Motor neuron (in vitro differentiated cells): ENCODE measurements around the gene GABRG3. TPM values are rescaled to one million over a fixed set of nuclear protein-coding genes. Genes with fewer than 3 reads are reported as not detected.

Source experiments
- ATAC-seq, 8 experiments: fragments of 200-7000 bp; cut with Tn5 transposase; replicated peaks in 6 of 8; 2 replicates each; pipeline ENCODE4 v1.8.0; 2021; ENCODE audit warnings: mild to moderate bottlenecking in 8 of 8, moderate library complexity in 8 of 8
- H3K27ac ChIP-seq, 2 donors: fragments of 250-450 bp; sonication (Bioruptor Pico); 2 replicates each; pipeline ENCODE4 v1.9.0; 2021; ENCODE audit warnings: antibody characterized with exemption in 2 of 2, mild to moderate bottlenecking in 2 of 2, moderate library complexity in 1 of 2
- H3K4me1 ChIP-seq, 2 donors: fragments of 250-450 bp; sonication (Bioruptor Pico); replicated peaks in 1 of 2; 2 replicates each; pipeline ENCODE4 v1.6.1; 2021; ENCODE audit warnings: antibody characterized with exemption in 2 of 2, mild to moderate bottlenecking in 2 of 2, moderate library complexity in 1 of 2
- H3K4me3 ChIP-seq, 5 donors: fragments of 250-450 bp; sonication (Bioruptor Pico); 2 replicates each; pipeline ENCODE4 v1.9.0; 2021; ENCODE audit warnings: antibody characterized with exemption in 5 of 5, mild to moderate bottlenecking in 5 of 5, moderate library complexity in 4 of 5
- WGBS, 10 experiments: fragments of 450-650 bp; shearing (Covaris generic); methylation state at CpG; one replicate each; pipeline ENCODE4 v1.0.0; 2022; 5-methylcytosine and 5-hydroxymethylcytosine counted together
- in situ Hi-C, 9 experiments: fragments of 400-800 bp; cut with MboI; loops; one replicate each; pipeline ENCODE4 v1.15.0; 2021; ENCODE audit warnings: low sequenced_read_pairs in 9 of 9, low pct_unique_long_range_greater_than_20kb in 2 of 9; ENCODE audit not compliant: unreplicated experiment in 9 of 9
- total RNA-seq, 8 experiments: library from RNA; unstranded; fragments of 300-600 nt; gene quantifications; 2 replicates each; pipeline versions ENCODE4 v1.2.3 to v1.2.4, GENCODE V29; 2022

GABRG3 gene
- total RNA-seq, 8 experiments from 2014 or later: 0.04 to 3.4 (median 0.88) TPM

DNA sequence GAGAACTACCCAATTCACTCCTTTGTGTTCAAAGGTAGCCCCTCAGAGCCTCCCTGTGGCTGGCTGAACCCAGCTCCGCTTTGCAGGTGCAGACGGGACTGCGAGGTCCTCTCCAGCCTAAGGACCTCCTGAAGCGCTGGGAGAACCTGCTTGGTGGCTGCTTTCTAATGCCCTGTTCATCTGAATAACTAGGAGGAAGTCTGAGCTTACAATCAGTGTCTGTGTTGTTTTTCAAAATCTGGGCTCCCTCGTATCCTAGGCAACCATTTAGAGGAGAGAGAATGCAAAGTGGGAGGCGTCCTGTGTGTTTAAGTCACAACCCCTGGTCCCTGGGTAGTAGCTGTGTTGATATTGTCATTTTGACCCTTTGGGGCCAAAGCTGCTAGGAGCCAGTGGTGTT is 99.9 kb downstream of the GABRG3 start:
- H3K4me3 ChIP-seq: no peak overlapping the region

DNA sequence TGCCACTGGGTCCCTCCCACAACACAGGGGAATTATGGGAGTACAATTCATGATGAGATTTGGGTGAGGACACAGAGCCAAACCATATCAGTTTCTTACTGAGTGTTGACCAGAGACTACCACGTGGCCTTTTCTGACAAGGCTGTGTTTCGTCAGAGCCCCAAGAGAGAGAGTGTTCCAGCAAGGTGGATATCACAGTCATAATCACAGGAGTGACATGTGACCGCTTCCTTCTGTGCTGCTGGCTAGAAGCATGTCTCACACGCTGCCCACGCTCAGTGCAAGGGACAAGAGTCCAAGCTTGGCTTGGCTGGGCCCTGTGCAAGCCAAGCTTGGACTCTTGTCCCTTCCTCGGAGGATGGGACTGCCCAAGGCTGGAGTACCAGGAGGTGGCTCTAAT is 103.2 kb downstream of the GABRG3 start:
- in situ Hi-C loops: loop anchor here in 1 of 9 experiments (25.0 kb wide), 1 partner anchor 288 kb away; no protein-coding TSS in a partner anchor
- Histone ChIP-seq H3K27ac (no peak overlapping the region), H3K4me3 (no peak overlapping the region), H3K4me1 (peaks cover 14 to 19% of the 10 kb centered on the region in 2 donors)
- no peak for ATAC-seq
- WGBS, 10 experiments: 0 to 100% (median 77%) methylated on average over 1 to 6 of the region's 6 CpGs; no CpG with 5 or more reads in 2 of the 10 experiments

More for the DNA sequence above, 99.9 kb downstream of the GABRG3 start:
- 9 to 42% (median 33%) methylated on average over 1 to 5 of the region's 6 CpGs; no CpG with 5 or more reads in 3 of the 10 experiments for WGBS, 10 experiments
- in situ Hi-C loops: loop anchor here in 1 of 9 experiments (25.0 kb wide), 1 partner anchor 291 kb away; no protein-coding TSS in a partner anchor
- peaks cover 8 to 9% of the 10 kb centered on the region in 2 donors for H3K4me1 ChIP-seq
- no peak overlapping the region for H3K27ac ChIP-seq
- peak in 5 of 8 experiments; percentile 47 to 83 (median 70) for ATAC-seq

DNA sequence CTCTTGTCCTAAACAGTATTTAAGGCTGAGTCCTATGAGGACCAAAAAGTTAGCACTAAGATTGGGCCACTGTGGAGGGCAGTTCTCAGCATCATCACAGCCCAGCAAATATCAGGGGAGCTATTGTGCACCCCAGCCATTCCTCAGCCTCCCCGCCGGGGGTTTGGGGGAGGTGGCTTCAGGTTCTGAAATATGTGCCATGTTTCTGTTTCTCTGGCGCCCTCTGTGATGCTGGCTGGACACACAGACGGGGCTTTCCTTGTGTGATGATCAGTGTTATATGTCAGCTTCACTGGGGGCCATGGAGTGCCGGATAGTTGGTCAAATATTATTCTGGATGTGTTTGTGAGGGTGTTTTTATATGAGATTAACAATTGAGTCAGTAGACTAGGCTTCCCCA is 106.8 kb downstream of the GABRG3 start:
- no peak for ATAC-seq
- in situ Hi-C loops: no loop called here
- Histone ChIP-seq H3K27ac (no peak overlapping the region), H3K4me3 (no peak overlapping the region), H3K4me1 (peaks cover 15 to 16% of the 10 kb centered on the region in 2 donors)
- 20 to 80% (median 60%) methylated on average over 1 to 4 of the region's 5 CpGs; no CpG with 5 or more reads in 3 of the 10 experiments for WGBS, 10 experiments

DNA sequence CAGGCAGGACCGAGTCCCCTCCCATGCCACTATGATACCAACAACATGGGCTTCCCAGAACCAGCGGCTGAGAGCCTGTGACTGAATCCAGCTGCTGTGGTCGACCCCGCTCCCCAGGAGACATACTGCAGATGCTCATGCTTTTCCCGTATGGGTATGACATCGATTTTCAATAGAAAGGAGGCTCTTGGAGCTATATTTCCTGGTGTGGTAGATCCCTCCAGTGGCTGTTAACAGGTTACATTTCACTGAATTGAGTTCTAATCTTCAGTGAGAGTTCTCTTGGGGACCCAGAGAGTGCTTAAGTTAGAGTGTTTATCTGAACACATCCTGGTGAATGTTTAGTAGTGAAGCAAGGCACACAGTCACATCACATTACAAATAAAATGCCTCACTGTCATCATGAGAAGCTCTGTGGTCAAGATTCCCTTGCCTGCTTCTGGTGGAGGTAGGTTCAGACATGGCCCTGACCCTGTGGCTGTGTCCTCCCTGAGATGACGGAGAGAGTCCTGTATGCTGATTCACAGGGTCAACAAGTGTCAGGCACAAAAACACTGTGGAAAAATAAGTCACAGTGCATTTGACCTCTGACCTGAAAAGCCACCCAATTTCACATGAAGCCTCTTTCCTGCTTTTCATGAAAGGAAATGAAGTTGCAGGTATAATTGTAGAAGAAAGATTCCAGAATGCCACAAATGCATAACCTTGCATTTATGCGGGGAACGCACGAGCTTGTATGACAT is 110.9 kb downstream of the GABRG3 start:
- H3K27ac ChIP-seq: no peak overlapping the region
- peaks cover 20 to 25% of the 10 kb centered on the region in 2 donors for H3K4me1 ChIP-seq
- H3K4me3 ChIP-seq: no peak overlapping the region
- no peak for ATAC-seq
- in situ Hi-C loops: no loop called here
- WGBS, 10 experiments: 22 to 92% (median 56%) methylated on average over 2 to 10 of the region's 10 CpGs; no CpG with 5 or more reads in 2 of the 10 experiments

- in situ Hi-C loops: no loop called here
- H3K4me3 ChIP-seq: no peak overlapping the region
- ATAC-seq: peak in 3 of 8 experiments; percentile 30 to 36 (median 35)
- H3K4me1 ChIP-seq: peaks cover 13 to 19% of the 10 kb centered on the region in 2 donors
- WGBS, 10 experiments: 10 to 100% (median 79%) methylated on average over 1 to 8 of the region's 8 CpGs; no CpG with 5 or more reads in 1 of the 10 experiments
- H3K27ac ChIP-seq: no peak overlapping the region
These were observed 111.5 kb downstream of the GABRG3 start for GRCh38 chr15:27082526-27082925.

- no peak for ATAC-seq
- H3K4me1 ChIP-seq: peaks cover 11 to 16% of the 10 kb centered on the region in 2 donors
- WGBS, 10 experiments: 0 to 100% (median 97%) methylated on average over 1 to 3 of the region's 3 CpGs; no CpG with 5 or more reads in 6 of the 10 experiments
- H3K4me3 ChIP-seq: no peak overlapping the region
- no peak overlapping the region for H3K27ac ChIP-seq
- in situ Hi-C loops: no loop called here
These were observed 113.9 kb downstream of the GABRG3 start for GRCh38 chr15:27084844-27085243.

- Histone ChIP-seq H3K4me1 (peaks cover 11 to 16% of the 10 kb centered on the region in 2 donors), H3K4me3 (no peak overlapping the region), H3K27ac (no peak overlapping the region)
- in situ Hi-C loops: no loop called here
- ATAC-seq: peak in 1 of 8 experiments; percentile 54
- 0 to 76% (median 32%) methylated on average over 1 to 4 of the region's 5 CpGs for WGBS, 10 experiments
These were observed 115.2 kb downstream of the GABRG3 start for GRCh38 chr15:27086149-27086548.

- 65 to 100% (median 79%) methylated on average over 1 to 10 of the region's 11 CpGs; no CpG with 5 or more reads in 4 of the 10 experiments for WGBS, 10 experiments
- ATAC-seq: no peak
These were observed 115.8 kb downstream of the GABRG3 start for GRCh38 chr15:27086805-27087204.

GRCh38 chr15:27087651-27088583 is 116.9 kb downstream of the GABRG3 start:
- Histone ChIP-seq H3K4me3 (no peak overlapping the region), H3K27ac (no peak overlapping the region), H3K4me1 (peaks cover 15 to 21% of the 10 kb centered on the region in 2 donors)
- in situ Hi-C loops: no loop called here
- no peak for ATAC-seq
- 20 to 100% (median 100%) methylated on average over 1 to 2 of the region's 27 CpGs; no CpG with 5 or more reads in 3 of the 10 experiments for WGBS, 10 experiments

More at GRCh38 chr15:27086805-27087204, 115.8 kb downstream of the GABRG3 start:
- Histone ChIP-seq H3K27ac (no peak overlapping the region), H3K4me3 (no peak overlapping the region), H3K4me1 (peaks cover 11 to 16% of the 10 kb centered on the region in 2 donors)
- in situ Hi-C loops: no loop called here

DNA sequence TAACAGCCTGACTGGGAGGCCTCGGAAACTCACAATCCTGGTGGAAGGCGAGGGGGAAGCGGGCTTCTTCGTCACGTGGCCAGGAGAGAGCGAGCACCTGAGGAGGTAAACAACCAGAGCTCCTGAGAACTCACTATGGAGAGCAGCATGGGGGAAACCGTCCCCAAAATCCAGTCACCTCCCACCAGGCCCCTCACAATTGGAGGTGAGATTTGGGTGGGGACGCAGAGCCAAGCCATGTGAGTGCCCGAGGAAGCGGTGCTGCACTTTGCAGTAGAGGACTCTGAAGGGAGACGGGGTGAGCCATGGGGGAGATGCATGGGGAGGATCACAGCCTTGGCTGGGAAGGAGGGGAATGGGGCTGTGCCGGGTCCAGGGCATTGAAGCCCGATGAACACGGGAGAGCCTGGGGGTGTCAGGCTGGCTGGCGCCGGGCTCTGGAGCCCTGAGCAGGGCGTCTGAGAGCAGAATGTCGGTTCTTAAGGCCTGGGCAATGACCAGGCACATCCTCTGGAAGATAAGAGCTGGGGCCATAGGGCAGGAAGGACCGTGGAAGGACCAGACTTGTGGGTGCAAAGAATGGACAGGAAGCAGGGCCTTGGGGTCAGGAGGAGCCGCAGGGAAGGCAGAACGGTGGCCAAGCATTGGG is 117.7 kb downstream of the GABRG3 start:
- in situ Hi-C loops: no loop called here
- ATAC-seq: no peak
- WGBS, 10 experiments: 60 to 100% (median 60%) methylated on average over 1 to 6 of the region's 21 CpGs; no CpG with 5 or more reads in 7 of the 10 experiments
- Histone ChIP-seq H3K27ac (no peak overlapping the region), H3K4me1 (peaks cover 16 to 21% of the 10 kb centered on the region in 2 donors), H3K4me3 (no peak overlapping the region)

DNA sequence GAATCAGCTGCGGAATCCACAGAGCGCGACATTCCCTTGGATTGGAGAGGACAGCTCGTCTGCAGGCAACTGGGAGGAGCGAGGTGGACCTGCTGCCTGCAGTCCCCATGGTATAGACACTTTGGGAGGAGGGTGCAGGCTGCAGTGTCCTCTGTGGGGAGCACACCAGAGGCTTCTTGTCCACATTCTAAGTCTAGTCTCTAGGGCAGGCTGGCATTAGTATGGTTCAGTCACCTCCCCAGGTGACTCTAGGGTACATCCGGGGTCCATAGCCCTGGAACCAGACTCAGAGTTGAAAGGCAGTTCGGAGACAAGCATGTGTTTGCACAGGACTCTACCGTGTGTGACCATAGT is 118.2 kb downstream of the GABRG3 start:
- no peak for ATAC-seq
- Histone ChIP-seq H3K27ac (no peak overlapping the region), H3K4me1 (peaks cover 21 to 23% of the 10 kb centered on the region in 2 donors), H3K4me3 (no peak overlapping the region)
- in situ Hi-C loops: no loop called here
- WGBS, 10 experiments: 20 to 100% (median 52%) methylated on average over 1 to 5 of the region's 8 CpGs; no CpG with 5 or more reads in 4 of the 10 experiments

GRCh38 chr15:27089676-27090075 is 118.7 kb downstream of the GABRG3 start:
- H3K4me3 ChIP-seq: no peak overlapping the region
- WGBS, 10 experiments: 48 to 100% (median 68%) methylated on average over 2 to 5 of the region's 5 CpGs; no CpG with 5 or more reads in 4 of the 10 experiments
- ATAC-seq: no peak
- in situ Hi-C loops: no loop called here
- H3K27ac ChIP-seq: no peak overlapping the region
- H3K4me1 ChIP-seq: peaks cover 24 to 27% of the 10 kb centered on the region in 2 donors
